ENCODE results near the gene MITF.

MITF gene

GRCh38 chr3:69719587-69720122 is 19.6 kb upstream of the MITF start:
- no peak for TF ChIP-seq MAX (IDR thresholded peaks at IDR 0.05; ENCODE audit: low read depth, low read length)
- TF ChIP-seq POLR2A (IDR thresholded peaks at IDR 0.05; ENCODE audit: extremely low read depth, insufficient read length): no peak
- no peak for TF ChIP-seq MYC (IDR thresholded peaks at IDR 0.05; ENCODE audit: low read depth, low read length)
- no peak for TF ChIP-seq CTCF (IDR thresholded peaks at IDR 0.05; ENCODE audit: low read depth, low read length)
- DNase-seq (ENCODE audit: low read depth): no peak
- no peak overlapping the region for H3K4me3 ChIP-seq (ENCODE audit: low read depth, low read length)

GRCh38 chr3:69720824-69721223 is 18.4 kb upstream of the MITF start:
- TF ChIP-seq POLR2A (IDR thresholded peaks at IDR 0.05; ENCODE audit: extremely low read depth, insufficient read length) (no peak), CTCF (IDR thresholded peaks at IDR 0.05; ENCODE audit: low read depth, low read length) (no peak), MAX (IDR thresholded peaks at IDR 0.05; ENCODE audit: low read depth, low read length) (no peak), MYC (IDR thresholded peaks at IDR 0.05; ENCODE audit: low read depth, low read length) (no peak)
- no peak for DNase-seq (ENCODE audit: low read depth)
- H3K4me3 ChIP-seq (ENCODE audit: low read depth, low read length): no peak overlapping the region

- TF ChIP-seq MYC (IDR thresholded peaks at IDR 0.05; ENCODE audit: low read depth, low read length): no peak
- no peak for TF ChIP-seq CTCF (IDR thresholded peaks at IDR 0.05; ENCODE audit: low read depth, low read length)
- no peak for TF ChIP-seq MAX (IDR thresholded peaks at IDR 0.05; ENCODE audit: low read depth, low read length)
- no peak for TF ChIP-seq POLR2A (IDR thresholded peaks at IDR 0.05; ENCODE audit: extremely low read depth, insufficient read length)
- DNase-seq (ENCODE audit: low read depth): no peak
- no peak overlapping the region for H3K4me3 ChIP-seq (ENCODE audit: low read depth, low read length)
Observed at GRCh38 chr3:69723389-69723788, 15.9 kb upstream of the MITF start.

GRCh38 chr3:69724722-69725435 is 14.4 kb upstream of the MITF start:
- H3K4me3 ChIP-seq (ENCODE audit: low read depth, low read length): no peak overlapping the region
- peak; percentile 48 for DNase-seq (ENCODE audit: low read depth)
- TF ChIP-seq POLR2A (IDR thresholded peaks at IDR 0.05; ENCODE audit: extremely low read depth, insufficient read length): no peak
- TF ChIP-seq MAX (IDR thresholded peaks at IDR 0.05; ENCODE audit: low read depth, low read length): no peak
- TF ChIP-seq MYC (IDR thresholded peaks at IDR 0.05; ENCODE audit: low read depth, low read length): no peak
- TF ChIP-seq CTCF (IDR thresholded peaks at IDR 0.05; ENCODE audit: low read depth, low read length): no peak

- no peak for DNase-seq (ENCODE audit: low read depth)
- no peak overlapping the region for H3K4me3 ChIP-seq (ENCODE audit: low read depth, low read length)
- TF ChIP-seq CTCF (IDR thresholded peaks at IDR 0.05; ENCODE audit: low read depth, low read length): no peak
- no peak for TF ChIP-seq POLR2A (IDR thresholded peaks at IDR 0.05; ENCODE audit: extremely low read depth, insufficient read length)
- no peak for TF ChIP-seq MAX (IDR thresholded peaks at IDR 0.05; ENCODE audit: low read depth, low read length)
- no peak for TF ChIP-seq MYC (IDR thresholded peaks at IDR 0.05; ENCODE audit: low read depth, low read length)
Observed at GRCh38 chr3:69725994-69726571, 13.2 kb upstream of the MITF start.
